Vagina (tissue), 2 donors: Measurements from ENCODE around the gene IQGAP2. TPM values are rescaled to one million over a fixed set of nuclear protein-coding genes. Genes with fewer than 3 reads are reported as not detected.
A peak's percentile ranks its signal among the peaks of the same experiment; 100 is the strongest.

Source experiments
- DNase-seq, 2 donors: peaks; one replicate each; pipeline ENCODE4 v3.0.0-alpha.2; 2017; ENCODE audit errors: extremely low spot score in 2 of 2
- H3K27ac ChIP-seq: fragments of 200-600 bp; sonication (generic); one replicate; pipeline ENCODE4 v1.5.1; 2019
- H3K27me3 ChIP-seq: fragments of 200-600 bp; sonication (generic); one replicate; pipeline ENCODE4 v1.5.1; 2019
- H3K36me3 ChIP-seq, 2 donors: fragments of 200-600 bp; sonication (generic); one replicate each; pipeline ENCODE4 v1.5.1; 2017 to 2019
- H3K4me1 ChIP-seq: fragments of 200-600 bp; sonication (generic); one replicate; pipeline ENCODE4 v1.5.1; 2019
- H3K4me3 ChIP-seq, 2 donors: fragments of 200-600 bp; sonication (generic); 1 replicate in 1 of 2; 2 replicates in 1 of 2; pipeline ENCODE4 v1.5.1; 2016 to 2019
- H3K9me3 ChIP-seq: fragments of 200-600 bp; sonication (generic); one replicate; pipeline ENCODE4 v1.5.1; 2019
- POLR2A ChIP-seq, 2 donors: fragments of 450-650 bp; IDR thresholded peaks; one replicate each; pipeline ENCODE4 v1.6.1; 2017; ENCODE audit warnings: antibody characterized with exemption in 2 of 2, mild to moderate bottlenecking in 2 of 2, moderate library complexity in 2 of 2
- POLR2AphosphoS5 ChIP-seq, 2 donors: sonication (generic); formaldehyde crosslinking; IDR thresholded peaks; one replicate each; pipeline ENCODE4 v1.9.0; 2017; ENCODE audit warnings: antibody characterized with exemption in 2 of 2, mild to moderate bottlenecking in 2 of 2, low read depth in 1 of 2; ENCODE audit not compliant: insufficient read depth in 1 of 2
- intact Hi-C: fragments of 100-400 bp; cut with DNase I; formaldehyde crosslinking; loops from one replicate; pipeline ENCODE4 v1.15.1; 2023
- total RNA-seq: library from RNA; depleted of rRNA; stranded (reverse); fragments of >200 nt; gene quantifications from one replicate; pipeline ENCODE4 v1.2.3, GENCODE V29; 2016
- TF ChIP-seq, protein P1 (sequence below), 3 experiments: fragments of 450-650 bp in 2 of 3; fragments of 200-600 bp in 1 of 3; sonication (generic) in 1 of 3; IDR thresholded peaks; one replicate each; pipeline ENCODE4 v1.5.1; 2017 to 2019; ENCODE audit warnings: antibody characterized with exemption in 3 of 3, mild to moderate bottlenecking in 2 of 3, moderate library complexity in 2 of 3

Gene IQGAP2
- total RNA-seq, 1 donor from 2014 or later: 8.6 TPM

- Histone ChIP-seq H3K9me3 (no peaks in the 10 kb centered on the region), H3K4me1 (no peaks in the 10 kb centered on the region), H3K4me3 (no peak overlapping the region), H3K27ac (no peak overlapping the region), H3K36me3 (no peaks in the 10 kb centered on the region), H3K27me3 (no peaks in the 10 kb centered on the region)
- DNase-seq: no peak
- intact Hi-C loops: no loop called here
- TF ChIP-seq POLR2A (IDR thresholded peaks at IDR 0.05): no peak
These were observed 291.2 kb downstream of the IQGAP2 start for GRCh38 chr5:76694317-76694716.

GRCh38 chr5:76695346-76695745, 292.3 kb downstream of the IQGAP2 start:
- Histone ChIP-seq H3K27ac (no peak overlapping the region), H3K4me3 (no peak overlapping the region), H3K36me3 (no peaks in the 10 kb centered on the region), H3K27me3 (no peaks in the 10 kb centered on the region), H3K4me1 (no peaks in the 10 kb centered on the region), H3K9me3 (no peaks in the 10 kb centered on the region)
- intact Hi-C loops: no loop called here
- TF ChIP-seq POLR2AphosphoS5 (IDR thresholded peaks at IDR 0.05; ENCODE audit: insufficient read depth in 1 of 2, low read depth in 1 of 2) (no peak), POLR2A (IDR thresholded peaks at IDR 0.05) (no peak)
- TF ChIP-seq, protein P1, sequence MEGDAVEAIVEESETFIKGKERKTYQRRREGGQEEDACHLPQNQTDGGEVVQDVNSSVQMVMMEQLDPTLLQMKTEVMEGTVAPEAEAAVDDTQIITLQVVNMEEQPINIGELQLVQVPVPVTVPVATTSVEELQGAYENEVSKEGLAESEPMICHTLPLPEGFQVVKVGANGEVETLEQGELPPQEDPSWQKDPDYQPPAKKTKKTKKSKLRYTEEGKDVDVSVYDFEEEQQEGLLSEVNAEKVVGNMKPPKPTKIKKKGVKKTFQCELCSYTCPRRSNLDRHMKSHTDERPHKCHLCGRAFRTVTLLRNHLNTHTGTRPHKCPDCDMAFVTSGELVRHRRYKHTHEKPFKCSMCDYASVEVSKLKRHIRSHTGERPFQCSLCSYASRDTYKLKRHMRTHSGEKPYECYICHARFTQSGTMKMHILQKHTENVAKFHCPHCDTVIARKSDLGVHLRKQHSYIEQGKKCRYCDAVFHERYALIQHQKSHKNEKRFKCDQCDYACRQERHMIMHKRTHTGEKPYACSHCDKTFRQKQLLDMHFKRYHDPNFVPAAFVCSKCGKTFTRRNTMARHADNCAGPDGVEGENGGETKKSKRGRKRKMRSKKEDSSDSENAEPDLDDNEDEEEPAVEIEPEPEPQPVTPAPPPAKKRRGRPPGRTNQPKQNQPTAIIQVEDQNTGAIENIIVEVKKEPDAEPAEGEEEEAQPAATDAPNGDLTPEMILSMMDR (IDR thresholded peaks at IDR 0.05): no peak
- DNase-seq: no peak

- no peaks in the 10 kb centered on the region for H3K27me3 ChIP-seq
- no peak overlapping the region for H3K4me3 ChIP-seq
- H3K9me3 ChIP-seq: no peaks in the 10 kb centered on the region
- TF ChIP-seq, protein P1 (IDR thresholded peaks at IDR 0.05): no peak
- TF ChIP-seq POLR2A (IDR thresholded peaks at IDR 0.05) (no peak), POLR2AphosphoS5 (IDR thresholded peaks at IDR 0.05; ENCODE audit: insufficient read depth in 1 of 2, low read depth in 1 of 2) (no peak)
- DNase-seq: no peak
- no peak overlapping the region for H3K27ac ChIP-seq
- no peaks in the 10 kb centered on the region for H3K36me3 ChIP-seq
- no peaks in the 10 kb centered on the region for H3K4me1 ChIP-seq
- intact Hi-C loops: no loop called here
These were observed 293.2 kb downstream of the IQGAP2 start for GRCh38 chr5:76696251-76696650.

DNA sequence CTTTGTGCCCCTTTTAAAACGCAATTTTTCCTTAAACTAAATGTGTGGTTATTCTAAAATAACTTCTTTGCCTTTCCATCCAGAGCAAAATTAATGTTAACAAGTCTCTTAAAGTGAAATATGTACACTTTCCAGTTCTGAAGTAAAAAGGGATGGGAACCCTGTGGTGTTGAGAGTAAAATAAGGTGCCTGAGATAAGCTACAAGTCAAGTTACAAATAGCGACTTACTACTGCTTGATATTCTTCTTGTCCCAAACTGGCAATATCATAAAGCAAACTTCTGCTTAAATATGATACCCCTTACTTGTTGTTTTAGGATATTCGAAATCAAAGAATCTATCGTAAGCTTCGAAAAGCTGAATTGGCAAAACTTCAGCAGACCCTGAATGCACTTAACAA, 294.6 kb downstream of the IQGAP2 start:
- H3K27me3 ChIP-seq: no peaks in the 10 kb centered on the region
- H3K36me3 ChIP-seq: no peaks in the 10 kb centered on the region
- TF ChIP-seq POLR2AphosphoS5 (IDR thresholded peaks at IDR 0.05; ENCODE audit: insufficient read depth in 1 of 2, low read depth in 1 of 2): no peak
- TF ChIP-seq, protein P1 (IDR thresholded peaks at IDR 0.05): no peak
- TF ChIP-seq POLR2A (IDR thresholded peaks at IDR 0.05): no peak
- H3K9me3 ChIP-seq: no peaks in the 10 kb centered on the region
- H3K4me1 ChIP-seq: no peaks in the 10 kb centered on the region
- H3K4me3 ChIP-seq: no peak overlapping the region
- DNase-seq: no peak
- intact Hi-C loops: no loop called here
- H3K27ac ChIP-seq: no peak overlapping the region

- no peaks in the 10 kb centered on the region for H3K36me3 ChIP-seq
- H3K27me3 ChIP-seq: no peaks in the 10 kb centered on the region
- no peaks in the 10 kb centered on the region for H3K9me3 ChIP-seq
- H3K27ac ChIP-seq: no peak overlapping the region
- no peak for DNase-seq
- no peak for TF ChIP-seq POLR2A (IDR thresholded peaks at IDR 0.05)
- no peak for TF ChIP-seq POLR2AphosphoS5 (IDR thresholded peaks at IDR 0.05; ENCODE audit: insufficient read depth in 1 of 2, low read depth in 1 of 2)
- TF ChIP-seq, protein P1 (IDR thresholded peaks at IDR 0.05): no peak
- no peak overlapping the region for H3K4me3 ChIP-seq
- H3K4me1 ChIP-seq: no peaks in the 10 kb centered on the region
- intact Hi-C loops: no loop called here
These were observed 297.5 kb downstream of the IQGAP2 start for GRCh38 chr5:76700571-76700970.

DNA sequence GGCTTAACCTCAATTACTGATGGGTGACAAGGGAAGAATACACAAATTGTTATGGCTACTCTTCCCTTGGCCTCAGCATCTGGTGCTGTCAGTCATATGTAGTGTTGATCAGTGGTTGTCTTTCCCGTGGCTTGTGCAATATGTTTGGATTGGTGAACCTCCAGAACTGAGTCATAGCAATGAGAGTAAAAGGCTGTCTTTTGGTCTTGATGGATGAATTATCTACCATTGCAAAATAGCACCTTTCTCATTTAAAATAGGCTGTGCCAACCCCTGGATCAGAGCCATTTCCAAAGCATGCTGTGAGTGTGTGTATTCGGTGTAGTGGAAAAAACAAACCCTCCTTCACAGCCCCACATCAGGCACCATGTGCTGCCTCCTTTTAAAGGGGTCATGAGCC, 298.2 kb downstream of the IQGAP2 start:
- Histone ChIP-seq H3K4me3 (no peak overlapping the region), H3K9me3 (no peaks in the 10 kb centered on the region), H3K4me1 (no peaks in the 10 kb centered on the region), H3K36me3 (no peaks in the 10 kb centered on the region), H3K27ac (no peak overlapping the region), H3K27me3 (no peaks in the 10 kb centered on the region)
- TF ChIP-seq POLR2AphosphoS5 (IDR thresholded peaks at IDR 0.05; ENCODE audit: insufficient read depth in 1 of 2, low read depth in 1 of 2) (peak in 1 of 2 donors; percentile 61), POLR2A (IDR thresholded peaks at IDR 0.05) (no peak)
- TF ChIP-seq, protein P1 (IDR thresholded peaks at IDR 0.05): no peak
- intact Hi-C loops: no loop called here
- DNase-seq: no peak
